OCI-LY3 (cell line): ENCODE data around the gene SLC2A13.

Experiments used
- H2AFZ ChIP-seq: fragments of 200-600, 300-600 bp; shearing (Covaris generic); 2 replicates; pipeline ENCODE4 v1.6.0; 2014; ENCODE audit warnings: antibody characterized with exemption, low read depth, low read length
- H3K27ac ChIP-seq: fragments of 200-600, 300-600 bp; sonication (generic); 2 replicates; pipeline ENCODE4 v1.5.1; 2014; ENCODE audit warnings: mild to moderate bottlenecking, low read length, moderate library complexity, mixed read lengths
- H3K27me3 ChIP-seq: fragments of 200-600, 300-600 bp; sonication (generic); 2 replicates; pipeline ENCODE4 v1.6.1; 2014; ENCODE audit warnings: low read depth, low read length, mixed read lengths
- H3K36me3 ChIP-seq: fragments of 200-600, 300-600 bp; sonication (generic); replicated peaks from 2 replicates; pipeline ENCODE3; 2014; ENCODE audit warnings: low read depth, low read length, mixed read lengths
- H3K4me1 ChIP-seq: fragments of 300-600, 200-600 bp; sonication (generic); 2 replicates; pipeline ENCODE4 v1.6.1; 2014; ENCODE audit warnings: low read length, mixed read lengths
- H3K4me2 ChIP-seq: fragments of 200-600, 300-600 bp; sonication (generic); 2 replicates; pipeline ENCODE4 v1.6.1; 2014; ENCODE audit warnings: low read length, mixed read lengths
- H3K4me3 ChIP-seq: fragments of 300-600, 200-600 bp; sonication (generic); 2 replicates; pipeline ENCODE4 v1.5.1; 2014; ENCODE audit warnings: antibody characterized with exemption, mild to moderate bottlenecking, low read length, moderate library complexity
- H3K79me2 ChIP-seq: fragments of 300-600, 200-600 bp; shearing (Covaris generic); 2 replicates; pipeline ENCODE4 v1.6.1; 2014; ENCODE audit warnings: mild to moderate bottlenecking, low read length, mixed read lengths
- H3K9ac ChIP-seq: fragments of 300-600, 200-600 bp; shearing (Covaris generic); 2 replicates; pipeline ENCODE4 v1.6.0; 2014; ENCODE audit warnings: mild to moderate bottlenecking, low read length, moderate library complexity
- H3K9me3 ChIP-seq: fragments of 200-600, 300-600 bp; shearing (Covaris generic); 2 replicates; pipeline ENCODE4 v1.6.1; 2014; ENCODE audit warnings: low read length, mixed read lengths; ENCODE audit not compliant: insufficient read depth
- H4K20me1 ChIP-seq: fragments of 200-600, 300-600 bp; sonication (generic); 2 replicates; pipeline ENCODE4 v1.6.1; 2016; ENCODE audit warnings: low read length, mixed read lengths; ENCODE audit not compliant: insufficient read depth
- CTCF ChIP-seq: fragments of 200-600, 300-600 bp; sonication (generic); IDR thresholded peaks from 2 replicates; pipeline ENCODE4 v1.5.1; 2014; ENCODE audit warnings: antibody characterized with exemption, low read length, low read depth
- EZH2phosphoT487 ChIP-seq: fragments of 200-600 bp; shearing (Covaris generic); IDR thresholded peaks from 2 replicates; pipeline ENCODE4 v1.6.1; 2018; ENCODE audit warnings: antibody characterized with exemption, mixed run types, low read depth

SLC2A13 gene

GRCh38 chr12:40144023-40144422, 38.1 kb upstream of the SLC2A13 start:
- H3K4me1 ChIP-seq, result peaks cover 11% of the 10 kb centered on the region; the same call in 1 of the 2 replicates
- no peak overlapping the region for H3K9ac ChIP-seq
- no peaks in the 10 kb centered on the region for H3K9me3 ChIP-seq
- H3K27me3 ChIP-seq, result no peaks in the 10 kb centered on the region
- no peak overlapping the region for H3K4me3 ChIP-seq
- no peaks in the 10 kb centered on the region for H3K79me2 ChIP-seq
- no peak overlapping the region for H3K4me2 ChIP-seq
- H2AFZ ChIP-seq, result no peak overlapping the region
- H3K36me3 ChIP-seq, result no peaks in the 10 kb centered on the region
- H4K20me1 ChIP-seq, result no peaks in the 10 kb centered on the region
- H3K27ac ChIP-seq, result no peak overlapping the region
- TF ChIP-seq CTCF (no peak), EZH2phosphoT487 (no peak)

DNA sequence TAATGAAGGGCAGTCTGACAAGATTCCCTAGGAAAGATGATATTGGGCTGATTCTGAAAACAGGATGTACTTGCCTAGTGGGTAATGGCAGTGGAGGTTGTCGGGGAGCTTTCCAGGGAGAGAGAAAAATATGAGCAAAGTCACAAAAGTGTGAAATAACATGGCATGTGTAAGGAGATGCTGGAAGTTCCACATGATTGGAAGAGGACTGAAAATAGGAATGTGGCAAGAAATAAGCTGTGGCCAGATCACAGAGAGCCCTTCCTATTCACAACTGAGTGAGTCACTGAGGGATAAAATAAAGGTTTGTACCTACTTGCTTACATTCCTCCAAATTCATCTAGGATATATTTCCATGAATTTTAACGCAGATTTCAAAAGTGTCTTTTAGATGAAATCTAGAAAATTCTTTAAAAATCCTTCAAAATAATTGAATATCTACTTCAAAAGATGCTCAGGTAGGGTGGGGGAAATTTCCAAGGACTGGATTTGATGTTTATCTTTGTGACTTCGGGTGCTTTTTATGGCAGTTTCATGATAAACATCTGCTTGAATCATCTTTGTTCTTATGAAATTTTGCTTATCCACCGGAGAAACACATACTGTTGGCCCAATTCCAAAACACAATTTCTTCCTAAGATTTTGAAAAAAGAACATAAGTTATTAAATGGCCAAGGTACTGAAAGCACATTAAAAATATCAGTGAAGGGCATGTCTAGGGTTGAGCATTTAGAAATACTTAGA, 36.3 kb upstream of the SLC2A13 start:
- Histone ChIP-seq H2AFZ (no peak overlapping the region), H3K79me2 (no peaks in the 10 kb centered on the region)
- TF ChIP-seq EZH2phosphoT487 (no peak), CTCF (no peak)

GRCh38 chr12:40138526-40138925, 32.6 kb upstream of the SLC2A13 start:
- Histone ChIP-seq H2AFZ (no peak overlapping the region), H3K27ac (no peak overlapping the region), H3K79me2 (no peaks in the 10 kb centered on the region), H3K4me2 (no peak overlapping the region), H3K4me1 (peaks cover 11% of the 10 kb centered on the region), H3K4me3 (no peak overlapping the region), H3K27me3 (no peaks in the 10 kb centered on the region), H3K9me3 (no peaks in the 10 kb centered on the region), H3K36me3 (no peaks in the 10 kb centered on the region), H3K9ac (no peak overlapping the region), H4K20me1 (no peaks in the 10 kb centered on the region)
- no peak for TF ChIP-seq CTCF
- no peak for TF ChIP-seq EZH2phosphoT487

More for the DNA sequence above, 36.3 kb upstream of the SLC2A13 start:
- H3K4me2 ChIP-seq, result no peak overlapping the region
- no peaks in the 10 kb centered on the region for H3K27me3 ChIP-seq
- H3K36me3 ChIP-seq, result no peaks in the 10 kb centered on the region
- H3K9ac ChIP-seq, result no peak overlapping the region
- no peak overlapping the region for H3K27ac ChIP-seq
- H4K20me1 ChIP-seq, result no peaks in the 10 kb centered on the region
- no peak overlapping the region for H3K4me3 ChIP-seq
- H3K9me3 ChIP-seq, result no peaks in the 10 kb centered on the region
- H3K4me1 ChIP-seq, result peaks cover 16% of the 10 kb centered on the region

- Histone ChIP-seq H3K9me3 (no peaks in the 10 kb centered on the region), H2AFZ (peak overlapping the region; percentile 13; the same call in 1 of the 2 replicates), H4K20me1 (no peaks in the 10 kb centered on the region), H3K27me3 (no peaks in the 10 kb centered on the region), H3K4me1 (peaks cover 11% of the 10 kb centered on the region), H3K4me3 (no peak overlapping the region), H3K36me3 (no peaks in the 10 kb centered on the region), H3K4me2 (no peak overlapping the region), H3K9ac (no peak overlapping the region), H3K79me2 (no peaks in the 10 kb centered on the region), H3K27ac (no peak overlapping the region)
- TF ChIP-seq EZH2phosphoT487 (no peak), CTCF (no peak)
Measured at GRCh38 chr12:40137252-40137651, 31.4 kb upstream of the SLC2A13 start.
